ENCODE results near the gene EGFL7.

The EGFL7 gene

GRCh38 chr9:136685790-136686533 is 23.2 kb downstream of the EGFL7 start:
- DNase-seq = no peak
- H2BK15ac ChIP-seq (replicated peaks; ENCODE audit: low read depth) = no peak overlapping the region
- no CpG with 5 or more reads among the region's 19 CpGs for WGBS (ENCODE audit: extremely low coverage, insufficient coverage, low lambda C conversion rate)
- H4K5ac ChIP-seq (ENCODE audit: low read length) = no peak overlapping the region
- no peaks in the 10 kb centered on the region for H3K79me1 ChIP-seq (ENCODE audit: low read length)
- peak overlapping the region; percentile 99 for H3K56ac ChIP-seq (ENCODE audit: low read length)
- H3K27me3 ChIP-seq (ENCODE audit: insufficient read depth, low read length, poor library complexity) = no peaks in the 10 kb centered on the region
- peak overlapping the region; percentile 64 for H3K4me3 ChIP-seq (ENCODE audit: low read length)
- H2AK5ac ChIP-seq (ENCODE audit: low read length) = no peak overlapping the region
- peak overlapping the region; percentile 63 for H3K18ac ChIP-seq (ENCODE audit: low read length)
- H2BK5ac ChIP-seq (ENCODE audit: low read length) = no peak overlapping the region
- no peaks in the 10 kb centered on the region for H3K36me3 ChIP-seq (ENCODE audit: control insufficient read depth, insufficient read depth, low read length)
- H3K4ac ChIP-seq (ENCODE audit: low read depth, low read length) = no peak overlapping the region
- H3K79me2 ChIP-seq (ENCODE audit: control insufficient read depth, insufficient read depth, low read length) = no peaks in the 10 kb centered on the region
- H3K23ac ChIP-seq (ENCODE audit: low read length) = peak overlapping the region; percentile 72
- H3K9ac ChIP-seq (ENCODE audit: low read length) = peak overlapping the region; percentile 92
- no peaks in the 10 kb centered on the region for H3K4me1 ChIP-seq (ENCODE audit: control insufficient read depth, low read depth, low read length)
- H4K8ac ChIP-seq (ENCODE audit: low read depth, low read length) = no peak overlapping the region
- no peak overlapping the region for H3K27ac ChIP-seq (ENCODE audit: low read depth, low read length)
- H2BK120ac ChIP-seq (ENCODE audit: low read depth, low read length) = no peak overlapping the region
- peak overlapping the region; percentile 74 for H3K4me2 ChIP-seq (ENCODE audit: low read length)

- H2BK15ac ChIP-seq (replicated peaks; ENCODE audit: low read depth) = no peak overlapping the region
- no peaks in the 10 kb centered on the region for H3K79me2 ChIP-seq (ENCODE audit: control insufficient read depth, insufficient read depth, low read length)
- no peak overlapping the region for H3K4ac ChIP-seq (ENCODE audit: low read depth, low read length)
- H3K4me2 ChIP-seq (ENCODE audit: low read length) = peak overlapping the region; percentile 74
- H3K56ac ChIP-seq (ENCODE audit: low read length) = peak overlapping the region; percentile 99
- H2BK5ac ChIP-seq (ENCODE audit: low read length) = no peak overlapping the region
- WGBS (ENCODE audit: extremely low coverage, insufficient coverage, low lambda C conversion rate) = no CpG with 5 or more reads among the region's 20 CpGs
- H3K4me3 ChIP-seq (ENCODE audit: low read length) = peak overlapping the region; percentile 64
- no peaks in the 10 kb centered on the region for H3K79me1 ChIP-seq (ENCODE audit: low read length)
- H3K36me3 ChIP-seq (ENCODE audit: control insufficient read depth, insufficient read depth, low read length) = no peaks in the 10 kb centered on the region
- H3K27me3 ChIP-seq (ENCODE audit: insufficient read depth, low read length, poor library complexity) = no peaks in the 10 kb centered on the region
- H2AK5ac ChIP-seq (ENCODE audit: low read length) = no peak overlapping the region
- peak overlapping the region; percentile 63 for H3K18ac ChIP-seq (ENCODE audit: low read length)
- no peak overlapping the region for H4K8ac ChIP-seq (ENCODE audit: low read depth, low read length)
- H3K23ac ChIP-seq (ENCODE audit: low read length) = peak overlapping the region; percentile 72
- no peak overlapping the region for H4K5ac ChIP-seq (ENCODE audit: low read length)
- no peaks in the 10 kb centered on the region for H3K4me1 ChIP-seq (ENCODE audit: control insufficient read depth, low read depth, low read length)
- peak overlapping the region; percentile 92 for H3K9ac ChIP-seq (ENCODE audit: low read length)
- DNase-seq = no peak
- H2BK120ac ChIP-seq (ENCODE audit: low read depth, low read length) = no peak overlapping the region
- no peak overlapping the region for H3K27ac ChIP-seq (ENCODE audit: low read depth, low read length)
These were observed 23.7 kb downstream of the EGFL7 start for GRCh38 chr9:136686534-136686793.

DNA sequence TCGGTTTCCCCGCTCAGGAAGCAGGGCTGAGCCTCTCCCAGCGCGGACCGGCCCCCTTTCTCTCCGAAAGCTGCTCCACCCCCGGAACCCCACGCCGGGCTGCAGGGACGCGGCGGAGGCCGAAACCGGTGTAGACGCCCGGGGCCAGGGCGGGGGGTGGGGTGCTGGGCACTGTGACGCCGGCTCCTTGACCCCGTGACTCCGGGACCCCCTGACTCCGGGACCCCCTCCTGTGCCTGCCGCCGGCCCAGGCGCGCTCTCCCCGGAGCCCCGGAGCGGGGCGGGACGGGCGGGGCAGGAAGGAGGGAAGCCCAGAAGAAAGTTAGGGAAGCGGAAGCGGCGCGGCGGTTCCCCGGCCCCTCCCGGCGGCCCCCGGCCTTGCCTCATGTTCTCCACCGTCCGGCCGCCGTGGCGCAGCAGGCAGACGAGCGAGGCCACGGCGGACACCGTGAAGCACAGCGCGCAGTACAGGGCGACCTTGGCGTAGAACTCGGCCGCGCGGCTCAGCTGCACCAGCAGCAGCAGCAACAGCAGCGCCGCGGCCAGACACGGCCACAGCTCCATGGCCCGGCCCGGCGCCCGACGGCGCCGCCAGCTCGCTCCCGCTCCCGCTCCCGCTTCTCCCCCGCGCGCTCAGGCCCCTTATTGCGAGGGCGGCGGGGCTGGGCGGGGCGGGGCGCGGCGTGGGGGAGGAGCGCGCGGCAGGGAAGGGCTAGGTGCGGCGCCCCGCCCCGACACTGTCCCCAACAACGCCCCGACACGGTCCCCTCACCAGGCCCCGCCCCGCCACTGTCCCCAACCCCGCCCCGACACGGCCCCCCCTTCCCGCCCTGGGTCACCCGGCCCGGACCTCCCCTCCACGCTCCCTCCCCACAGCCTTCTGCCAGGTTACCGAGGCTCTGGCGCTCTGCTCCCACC is 24.3 kb downstream of the EGFL7 start, which contains the start of gene AGPAT2:
Gene AGPAT2 (minus strand): TSS at position 664 of the 918 bp plus-strand sequence. CDS start 100 bp downstream, at position 564.
- Histone ChIP-seq H4K8ac (ENCODE audit: low read depth, low read length) (no peak within 1 kb of the TSS), H2AK5ac (ENCODE audit: low read length) (no peak within 1 kb of the TSS), H3K27ac (ENCODE audit: low read depth, low read length) (no peak within 1 kb of the TSS), H3K4me1 (ENCODE audit: control insufficient read depth, low read depth, low read length) (no peaks in the 10 kb centered on the region), H2BK15ac (replicated peaks; ENCODE audit: low read depth) (no peak within 1 kb of the TSS), H3K4me2 (ENCODE audit: low read length) (peak within 1 kb of the TSS; percentile 86), H3K4me3 (ENCODE audit: low read length) (peak within 1 kb of the TSS; percentile 64), H3K79me1 (ENCODE audit: low read length) (no peaks in the 10 kb centered on the region), H2BK120ac (ENCODE audit: low read depth, low read length) (no peak within 1 kb of the TSS), H3K27me3 (ENCODE audit: insufficient read depth, low read length, poor library complexity) (no peaks in the 10 kb centered on the region), H3K4ac (ENCODE audit: low read depth, low read length) (peak within 1 kb of the TSS; percentile 93), H3K18ac (ENCODE audit: low read length) (peak within 1 kb of the TSS; percentile 63), H3K79me2 (ENCODE audit: control insufficient read depth, insufficient read depth, low read length) (no peaks in the 10 kb centered on the region), H3K36me3 (ENCODE audit: control insufficient read depth, insufficient read depth, low read length) (no peaks in the 10 kb centered on the region), H4K5ac (ENCODE audit: low read length) (no peak within 1 kb of the TSS), H2BK5ac (ENCODE audit: low read length) (no peak within 1 kb of the TSS), H3K56ac (ENCODE audit: low read length) (peak within 1 kb of the TSS; percentile 99), H3K9ac (ENCODE audit: low read length) (peak within 1 kb of the TSS; percentile 92), H3K23ac (ENCODE audit: low read length) (peak within 1 kb of the TSS; percentile 72)
- no CpG with 5 or more reads among the region's 106 CpGs for WGBS (ENCODE audit: extremely low coverage, insufficient coverage, low lambda C conversion rate)
- peak; percentile 50 for DNase-seq

- H4K8ac ChIP-seq (ENCODE audit: low read depth, low read length) = no peak overlapping the region
- no peak overlapping the region for H4K5ac ChIP-seq (ENCODE audit: low read length)
- H3K79me2 ChIP-seq (ENCODE audit: control insufficient read depth, insufficient read depth, low read length) = no peaks in the 10 kb centered on the region
- H3K18ac ChIP-seq (ENCODE audit: low read length) = peak overlapping the region; percentile 9
- H3K4me3 ChIP-seq (ENCODE audit: low read length) = no peak overlapping the region
- no peak overlapping the region for H3K27ac ChIP-seq (ENCODE audit: low read depth, low read length)
- H3K4me1 ChIP-seq (ENCODE audit: control insufficient read depth, low read depth, low read length) = no peaks in the 10 kb centered on the region
- no peak for DNase-seq
- H3K9ac ChIP-seq (ENCODE audit: low read length) = peak overlapping the region; percentile 59
- H2BK15ac ChIP-seq (replicated peaks; ENCODE audit: low read depth) = no peak overlapping the region
- H3K56ac ChIP-seq (ENCODE audit: low read length) = peak overlapping the region; percentile 82
- no peak overlapping the region for H2BK5ac ChIP-seq (ENCODE audit: low read length)
- no CpG with 5 or more reads among the region's 37 CpGs for WGBS (ENCODE audit: extremely low coverage, insufficient coverage, low lambda C conversion rate)
- H3K23ac ChIP-seq (ENCODE audit: low read length) = no peak overlapping the region
- no peaks in the 10 kb centered on the region for H3K36me3 ChIP-seq (ENCODE audit: control insufficient read depth, insufficient read depth, low read length)
- no peaks in the 10 kb centered on the region for H3K27me3 ChIP-seq (ENCODE audit: insufficient read depth, low read length, poor library complexity)
- peak overlapping the region; percentile 86 for H3K4me2 ChIP-seq (ENCODE audit: low read length)
- no peak overlapping the region for H2AK5ac ChIP-seq (ENCODE audit: low read length)
- peak overlapping the region; percentile 27 for H3K4ac ChIP-seq (ENCODE audit: low read depth, low read length)
- H2BK120ac ChIP-seq (ENCODE audit: low read depth, low read length) = no peak overlapping the region
- no peaks in the 10 kb centered on the region for H3K79me1 ChIP-seq (ENCODE audit: low read length)
These were observed 25.1 kb downstream of the EGFL7 start for GRCh38 chr9:136687721-136688223.

DNA sequence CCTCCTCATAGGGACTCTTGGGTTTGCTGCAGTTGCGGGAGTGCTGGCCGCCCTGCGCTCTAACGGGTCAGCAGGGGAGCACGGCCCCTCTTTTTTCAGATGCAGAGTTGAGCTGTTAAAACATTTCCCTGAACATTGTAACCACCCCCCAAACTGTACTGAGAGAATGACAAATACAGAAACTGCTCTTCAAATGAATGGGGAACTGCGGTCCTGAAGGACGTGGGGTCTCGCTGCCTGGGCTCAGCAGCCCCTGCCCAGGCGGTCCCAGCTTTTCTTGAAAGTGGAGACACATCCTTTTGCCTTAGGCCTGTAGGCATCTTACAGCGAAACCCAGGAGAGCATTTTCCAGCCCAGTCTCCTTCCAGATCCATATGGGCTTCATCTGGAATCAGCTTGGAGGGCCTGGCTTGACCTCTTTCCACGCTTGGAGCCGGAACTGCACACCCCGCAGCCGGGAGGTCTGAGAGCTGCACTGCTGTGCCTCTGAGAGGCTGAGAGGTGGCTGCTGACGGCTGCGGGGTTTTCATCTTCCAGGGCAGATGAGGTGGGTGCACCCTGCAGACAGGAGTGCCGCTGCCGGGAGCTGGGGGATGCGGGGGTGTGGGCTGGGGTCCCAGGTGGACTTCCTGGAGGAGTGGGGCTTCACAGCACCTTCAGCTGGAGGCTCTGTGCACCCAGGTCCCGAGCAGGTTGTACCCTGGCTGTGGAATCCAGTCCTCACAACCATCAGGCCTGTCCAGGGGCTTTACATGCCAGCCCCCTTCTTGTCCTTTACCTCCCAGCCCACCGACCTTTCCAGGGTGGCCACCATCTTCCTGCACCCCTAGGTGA is 25.8 kb downstream of the EGFL7 start:
- H3K23ac ChIP-seq (ENCODE audit: low read length) = no peak overlapping the region
- no peaks in the 10 kb centered on the region for H3K36me3 ChIP-seq (ENCODE audit: control insufficient read depth, insufficient read depth, low read length)
- H3K4me3 ChIP-seq (ENCODE audit: low read length) = no peak overlapping the region
- H3K79me2 ChIP-seq (ENCODE audit: control insufficient read depth, insufficient read depth, low read length) = no peaks in the 10 kb centered on the region
- H3K4me1 ChIP-seq (ENCODE audit: control insufficient read depth, low read depth, low read length) = no peaks in the 10 kb centered on the region
- no peak overlapping the region for H3K9ac ChIP-seq (ENCODE audit: low read length)
- DNase-seq = no peak
- no peak overlapping the region for H2AK5ac ChIP-seq (ENCODE audit: low read length)
- no peak overlapping the region for H3K4me2 ChIP-seq (ENCODE audit: low read length)
- H3K27ac ChIP-seq (ENCODE audit: low read depth, low read length) = no peak overlapping the region
- H3K27me3 ChIP-seq (ENCODE audit: insufficient read depth, low read length, poor library complexity) = no peaks in the 10 kb centered on the region
- WGBS (ENCODE audit: extremely low coverage, insufficient coverage, low lambda C conversion rate) = no CpG with 5 or more reads among the region's 21 CpGs
- no peaks in the 10 kb centered on the region for H3K79me1 ChIP-seq (ENCODE audit: low read length)
- H4K8ac ChIP-seq (ENCODE audit: low read depth, low read length) = no peak overlapping the region
- H3K56ac ChIP-seq (ENCODE audit: low read length) = no peak overlapping the region
- H2BK15ac ChIP-seq (replicated peaks; ENCODE audit: low read depth) = no peak overlapping the region
- no peak overlapping the region for H4K5ac ChIP-seq (ENCODE audit: low read length)
- no peak overlapping the region for H3K18ac ChIP-seq (ENCODE audit: low read length)
- no peak overlapping the region for H3K4ac ChIP-seq (ENCODE audit: low read depth, low read length)
- H2BK5ac ChIP-seq (ENCODE audit: low read length) = no peak overlapping the region
- H2BK120ac ChIP-seq (ENCODE audit: low read depth, low read length) = no peak overlapping the region

Data from mesendoderm (in vitro differentiated cells).